Measurements from ENCODE around the gene PRKAG3. TPM values are rescaled to one million over a fixed set of nuclear protein-coding genes. Genes with fewer than 3 reads are reported as not detected.
"Not testable (repeated sequence)": the region's sequence is repeated elsewhere in the genome, so short reads cannot be mapped to it uniquely, and the experiment has no call there.

The PRKAG3 gene
- total and polyA plus RNA-seq, 2 donors (not counting 3 experiments of a cell fraction or from before 2014, with no cell fraction given), result not detected

GRCh38 chr2:218849721-218850120, 18.1 kb upstream of the PRKAG3 start:
- POLR2A ChIA-PET, result interaction anchor here (0.6 kb wide), 1 partner anchor 145 kb away, joined by 3 read pairs; no protein-coding TSS in a partner anchor
- Histone ChIP-seq H3K9me3 (replicated peaks; ENCODE audit: control insufficient read depth, insufficient read depth, low read length) (no peaks in the 10 kb centered on the region), H3K9ac (replicated peaks; ENCODE audit: extremely low read depth, insufficient read depth, low read length) (no peak overlapping the region), H3K27me3 (ENCODE audit: control insufficient read depth in 2 of 2, insufficient read depth in 2 of 2, low read length in 2 of 2) (peaks cover 18 to 20% of the 10 kb centered on the region in 2 experiments), H3K79me2 (ENCODE audit: control insufficient read depth, insufficient read depth, low read length) (no peaks in the 10 kb centered on the region), H3K9me1 (replicated peaks; ENCODE audit: control insufficient read depth, extremely low read depth, insufficient read depth, low read length) (no peaks in the 10 kb centered on the region), H3K4me3 (replicated peaks in 1 of 3; ENCODE audit: insufficient read depth in 1 of 3, low read depth in 1 of 3, low read length in 3 of 3) (no peak overlapping the region), H3K4me1 (ENCODE audit: control insufficient read depth, extremely low read depth, insufficient read depth, low read length) (no peaks in the 10 kb centered on the region), H4K20me1 (replicated peaks; ENCODE audit: control insufficient read depth, extremely low read depth, insufficient read depth, low read length) (no peaks in the 10 kb centered on the region), H3K36me3 (ENCODE audit: control insufficient read depth in 2 of 2, extremely low read depth in 1 of 2, insufficient read depth in 2 of 2, low read length in 2 of 2) (no peaks in the 10 kb centered on the region), H3K4me2 (ENCODE audit: insufficient read depth, low read length) (no peak overlapping the region), H3K27ac (ENCODE audit: insufficient read depth, low read depth, low read length) (no peak overlapping the region), H2AFZ (ENCODE audit: low read depth, low read length) (no peak overlapping the region)
- intact Hi-C loops (cut with micrococcal nuclease) (loop anchor here (5.0 kb wide), 3 partner anchors 133 to 442 kb away; no protein-coding TSS in a partner anchor), dilution Hi-C loops (cut with MboI; ENCODE audit: extremely low pct_ligation_motif_present, low sequenced_read_pairs) (no loop called here)
- BruUV-seq (replicated peaks), result no TSS peak
- CTCF ChIA-PET, result interaction anchor here (0.7 to 4.6 kb wide), 10 partner anchors 27 to 199 kb away, joined by 3 to 131 read pairs (median 8); partner anchors contain the start of genes BCS1L and ZNF142
- no peak for DNase-seq (ENCODE audit: low read depth, low spot score)
- FAIRE-seq, result no peak
- TF ChIP-seq FOS (IDR thresholded peaks at IDR 0.05; ENCODE audit: borderline replicate concordance, insufficient read depth, low read length) (no peak), MAX (IDR thresholded peaks at IDR 0.05; ENCODE audit: insufficient read depth, insufficient read length) (no peak), GATA2 (IDR thresholded peaks at IDR 0.05; ENCODE audit: insufficient read depth, insufficient read length, low read depth, low read length) (no peak), EZH2 (IDR thresholded peaks at IDR 0.05; ENCODE audit: borderline replicate concordance, low read depth, low read length, severe bottlenecking) (no peak), POLR2A (IDR thresholded peaks at IDR 0.05; ENCODE audit: low read depth, low read length) (no peak), MYC (IDR thresholded peaks at IDR 0.05; ENCODE audit: low read depth, low read length) (no peak), JUN (IDR thresholded peaks at IDR 0.05; ENCODE audit: borderline replicate concordance, insufficient read depth, insufficient read length, low read depth) (no peak), CTCF (IDR thresholded peaks at IDR 0.05; ENCODE audit: extremely low read depth in 1 of 2, insufficient read depth in 1 of 2, low read depth in 1 of 2, low read length in 2 of 2) (no peak), POLR2AphosphoS5 (IDR thresholded peaks at IDR 0.05; ENCODE audit: insufficient read depth, low read depth, low read length) (no peak)

- BruUV-seq (replicated peaks); H3K79me2 ChIP-seq (ENCODE audit: control insufficient read depth, insufficient read depth, low read length); FAIRE-seq: not testable (repeated sequence)
Measured at GRCh38 chr2:218846963-218847362, 15.4 kb upstream of the PRKAG3 start.

GRCh38 chr2:218844334-218844733, 12.7 kb upstream of the PRKAG3 start:
- H3K9ac ChIP-seq (replicated peaks; ENCODE audit: extremely low read depth, insufficient read depth, low read length); H2AFZ ChIP-seq (ENCODE audit: low read depth, low read length); POLR2A ChIA-PET; DNase-seq (ENCODE audit: low read depth, low spot score); FAIRE-seq; H3K4me3 ChIP-seq (replicated peaks in 1 of 3; ENCODE audit: insufficient read depth in 1 of 3, low read depth in 1 of 3, low read length in 3 of 3); H3K79me2 ChIP-seq (ENCODE audit: control insufficient read depth, insufficient read depth, low read length); BruUV-seq (replicated peaks); H3K9me3 ChIP-seq (replicated peaks; ENCODE audit: control insufficient read depth, insufficient read depth, low read length); H3K4me1 ChIP-seq (ENCODE audit: control insufficient read depth, extremely low read depth, insufficient read depth, low read length); H4K20me1 ChIP-seq (replicated peaks; ENCODE audit: control insufficient read depth, extremely low read depth, insufficient read depth, low read length); H3K4me2 ChIP-seq (ENCODE audit: insufficient read depth, low read length); intact Hi-C loops (cut with micrococcal nuclease); H3K27ac ChIP-seq (ENCODE audit: insufficient read depth, low read depth, low read length); dilution Hi-C loops (cut with MboI; ENCODE audit: extremely low pct_ligation_motif_present, low sequenced_read_pairs); H3K27me3 ChIP-seq (ENCODE audit: control insufficient read depth in 2 of 2, insufficient read depth in 2 of 2, low read length in 2 of 2); H3K36me3 ChIP-seq (ENCODE audit: control insufficient read depth in 2 of 2, extremely low read depth in 1 of 2, insufficient read depth in 2 of 2, low read length in 2 of 2); H3K9me1 ChIP-seq (replicated peaks; ENCODE audit: control insufficient read depth, extremely low read depth, insufficient read depth, low read length); CTCF ChIA-PET: not testable (repeated sequence)

More at GRCh38 chr2:218846963-218847362, 15.4 kb upstream of the PRKAG3 start:
- H3K9me1 ChIP-seq (replicated peaks; ENCODE audit: control insufficient read depth, extremely low read depth, insufficient read depth, low read length); DNase-seq (ENCODE audit: low read depth, low spot score); H3K4me3 ChIP-seq (replicated peaks in 1 of 3; ENCODE audit: insufficient read depth in 1 of 3, low read depth in 1 of 3, low read length in 3 of 3); H4K20me1 ChIP-seq (replicated peaks; ENCODE audit: control insufficient read depth, extremely low read depth, insufficient read depth, low read length); H3K27ac ChIP-seq (ENCODE audit: insufficient read depth, low read depth, low read length); H3K4me2 ChIP-seq (ENCODE audit: insufficient read depth, low read length); H2AFZ ChIP-seq (ENCODE audit: low read depth, low read length); H3K9ac ChIP-seq (replicated peaks; ENCODE audit: extremely low read depth, insufficient read depth, low read length); H3K9me3 ChIP-seq (replicated peaks; ENCODE audit: control insufficient read depth, insufficient read depth, low read length); H3K36me3 ChIP-seq (ENCODE audit: control insufficient read depth in 2 of 2, extremely low read depth in 1 of 2, insufficient read depth in 2 of 2, low read length in 2 of 2); H3K4me1 ChIP-seq (ENCODE audit: control insufficient read depth, extremely low read depth, insufficient read depth, low read length); dilution Hi-C loops (cut with MboI; ENCODE audit: extremely low pct_ligation_motif_present, low sequenced_read_pairs); POLR2A ChIA-PET; H3K27me3 ChIP-seq (ENCODE audit: control insufficient read depth in 2 of 2, insufficient read depth in 2 of 2, low read length in 2 of 2): not testable (repeated sequence)
- CTCF ChIA-PET, result interaction anchor here (0.6 to 4.0 kb wide), 79 partner anchors 9 to 575 kb away, joined by 3 to 131 read pairs (median 5); partner anchors contain the start of genes BCS1L, CYP27A1, PLCD4 and PRKAG3
- intact Hi-C loops (cut with micrococcal nuclease), result loop anchor here (1.0 to 5.0 kb wide), 9 partner anchors 66 to 440 kb away; partner anchors contain the start of genes CNOT9, RNF25, STK36 and USP37

Data from endothelial cell of umbilical vein (primary cell).